Measurements from ENCODE around the gene STAT3.

- TF ChIP-seq POLR2A (IDR thresholded peaks at IDR 0.05) (no peak), CTCF (IDR thresholded peaks at IDR 0.05) (no peak)
These were observed 16.1 kb downstream of the STAT3 start for GRCh38 chr17:42372142-42372541.
